Upper lobe of left lung (tissue), 4 donors: ENCODE data around the gene PDILT.

Experiments
- CTCF ChIP-seq, 6 experiments: fragments of 450-650 bp in 4 of 6; fragments of 200-600 bp in 2 of 6; sonication (generic) in 2 of 6; IDR thresholded peaks; one replicate each; pipeline ENCODE4 v1.5.1; 2016 to 2019; ENCODE audit warnings: antibody characterized with exemption in 6 of 6
- POLR2AphosphoS5 ChIP-seq, 2 donors: sonication (generic); formaldehyde crosslinking; IDR thresholded peaks; one replicate each; pipeline ENCODE4 v1.5.1; 2017; ENCODE audit warnings: antibody characterized with exemption in 2 of 2

GRCh38 chr16:20363191-20363590 lies 41.3 kb downstream of the PDILT start:
- TF ChIP-seq POLR2AphosphoS5 (IDR thresholded peaks at IDR 0.05), result no peak
- no peak for TF ChIP-seq CTCF (IDR thresholded peaks at IDR 0.05)
